WTC11 (cell line): Measurements from ENCODE around the gene DMPK. TPM values are rescaled to one million over a fixed set of nuclear protein-coding genes. Genes with fewer than 3 reads are reported as not detected.

Experiments used
- CTCF ChIP-seq: fragments of 200-600 bp; IDR thresholded peaks from 2 replicates; pipeline ENCODE4 v1.8.0; 2022; ENCODE audit warnings: antibody characterized with exemption
- EMX1 ChIP-seq: fragments of 250-450 bp; sonication (Bioruptor Pico); IDR thresholded peaks from 2 replicates; pipeline ENCODE4 v1.8.0; 2021; ENCODE audit warnings: mild to moderate bottlenecking
- ERG ChIP-seq: fragments of 250-450 bp; sonication (Bioruptor Pico); IDR thresholded peaks from 2 replicates; pipeline ENCODE4 v1.8.0; 2021; ENCODE audit warnings: mild to moderate bottlenecking
- FOXK1 ChIP-seq: sonication (generic); formaldehyde crosslinking; IDR thresholded peaks from 2 replicates; pipeline ENCODE4 v1.8.0; 2022; ENCODE audit warnings: mild to moderate bottlenecking, moderate library complexity, missing genetic modification reagents
- GRHL2 ChIP-seq: fragments of 250-450 bp; sonication (Bioruptor Pico); IDR thresholded peaks from 2 replicates; pipeline ENCODE4 v1.8.0; 2022; ENCODE audit warnings: mild to moderate bottlenecking, moderate library complexity; ENCODE audit not compliant: insufficient replicate concordance, severe bottlenecking
- JUN ChIP-seq: sonication (generic); formaldehyde crosslinking; IDR thresholded peaks from 2 replicates; pipeline ENCODE4 v1.8.0; 2023; ENCODE audit warnings: mild to moderate bottlenecking, missing genetic modification reagents
- NFYB ChIP-seq: sonication (generic); formaldehyde crosslinking; conservative IDR thresholded peaks from 2 replicates; pipeline ENCODE4 v1.8.0; 2022; ENCODE audit warnings: low read depth, missing genetic modification reagents
- NR3C1 ChIP-seq: sonication (generic); formaldehyde crosslinking; conservative IDR thresholded peaks from 2 replicates; pipeline ENCODE4 v1.8.1; 2023; ENCODE audit warnings: low read depth, mild to moderate bottlenecking, missing genetic modification reagents
- OVOL2 ChIP-seq: fragments of 250-450 bp; sonication (Bioruptor Pico); IDR thresholded peaks from 2 replicates; pipeline ENCODE4 v1.9.0; 2021; ENCODE audit warnings: mild to moderate bottlenecking, borderline replicate concordance
- RORB ChIP-seq: fragments of 250-450 bp; sonication (Bioruptor Pico); IDR thresholded peaks from 2 replicates; pipeline ENCODE4 v1.9.0; 2021; ENCODE audit warnings: mild to moderate bottlenecking
- SMAD4 ChIP-seq: sonication (generic); formaldehyde crosslinking; IDR thresholded peaks from 2 replicates; pipeline ENCODE4 v1.8.0; 2022; ENCODE audit warnings: mild to moderate bottlenecking, missing genetic modification reagents
- SP1 ChIP-seq: sonication (generic); formaldehyde crosslinking; conservative IDR thresholded peaks from 2 replicates; pipeline ENCODE4 v1.8.1; 2022; ENCODE audit warnings: missing genetic modification reagents
- TCF7 ChIP-seq: sonication (generic); formaldehyde crosslinking; IDR thresholded peaks from 2 replicates; pipeline ENCODE4 v1.8.0; 2022; ENCODE audit warnings: mild to moderate bottlenecking, low read depth, missing genetic modification reagents, moderate library complexity
- TEAD1 ChIP-seq: sonication (generic); formaldehyde crosslinking; IDR thresholded peaks from 2 replicates; pipeline ENCODE4 v1.8.0; 2022; ENCODE audit warnings: mild to moderate bottlenecking, missing genetic modification reagents
- TEAD4 ChIP-seq: sonication (generic); formaldehyde crosslinking; IDR thresholded peaks from 2 replicates; pipeline ENCODE4 v1.8.0; 2022; ENCODE audit warnings: mild to moderate bottlenecking, missing genetic modification reagents
- TP53 ChIP-seq: sonication (generic); formaldehyde crosslinking; IDR thresholded peaks from 2 replicates; pipeline ENCODE4 v1.8.1; 2023; ENCODE audit warnings: mild to moderate bottlenecking, missing genetic modification reagents
- ZNF138 ChIP-seq: sonication (generic); formaldehyde crosslinking; conservative IDR thresholded peaks from 2 replicates; pipeline ENCODE4 v1.8.1; 2022; ENCODE audit warnings: mild to moderate bottlenecking, moderate library complexity, missing genetic modification reagents
- ZNF263 ChIP-seq: sonication (generic); formaldehyde crosslinking; IDR thresholded peaks from 2 replicates; pipeline ENCODE4 v1.8.1; 2022; ENCODE audit warnings: low read depth, mild to moderate bottlenecking, moderate library complexity, missing genetic modification reagents
- ZNF281 ChIP-seq: sonication (generic); formaldehyde crosslinking; IDR thresholded peaks from 2 replicates; pipeline ENCODE4 v1.8.0; 2023; ENCODE audit warnings: mild to moderate bottlenecking, missing genetic modification reagents
- ZNF396 ChIP-seq: fragments of 250-450 bp; sonication (Bioruptor Pico); IDR thresholded peaks from 2 replicates; pipeline ENCODE4 v1.8.0; 2021; ENCODE audit warnings: mild to moderate bottlenecking, moderate library complexity, borderline replicate concordance
- ZNF416 ChIP-seq: fragments of 250-450 bp; sonication (Bioruptor Pico); IDR thresholded peaks from 2 replicates; pipeline ENCODE4 v1.9.0; 2021; ENCODE audit warnings: mild to moderate bottlenecking, inconsistent platforms
- total RNA-seq: library from RNA; stranded (reverse); gene quantifications from 3 replicates; pipeline ENCODE4 v1.2.3, GENCODE V29; 2021
- TF ChIP-seq, protein P1 (sequence below): sonication (generic); formaldehyde crosslinking; IDR thresholded peaks from 2 replicates; pipeline ENCODE4 v1.8.1; 2023; ENCODE audit warnings: mild to moderate bottlenecking, missing genetic modification reagents
- TF ChIP-seq, protein P2 (sequence below): sonication (generic); formaldehyde crosslinking; IDR thresholded peaks from 2 replicates; pipeline ENCODE4 v1.8.1; 2023; ENCODE audit warnings: mild to moderate bottlenecking, missing genetic modification reagents, moderate library complexity
- TF ChIP-seq, protein P3 (sequence below): sonication (generic); formaldehyde crosslinking; conservative IDR thresholded peaks from 2 replicates; pipeline ENCODE4 v1.8.1; 2023; ENCODE audit warnings: mild to moderate bottlenecking, low read depth, missing genetic modification reagents, moderate library complexity
- TF ChIP-seq, protein P4 (sequence below): fragments of 250-450 bp; sonication (Bioruptor Pico); IDR thresholded peaks from 2 replicates; pipeline ENCODE4 v1.9.0; 2021; ENCODE audit warnings: mild to moderate bottlenecking, borderline replicate concordance

The DMPK gene
- total RNA-seq, 1 experiment from 2014 or later = 42.7 TPM

GRCh38 chr19:45817010-45817724 is 34.9 kb upstream of the DMPK start (continued):
- TF ChIP-seq ZNF281 (CRISPR knock-in tag) (no peak), TP53 (CRISPR knock-in tag) (no peak), OVOL2 (CRISPR knock-in tag) (no peak), NFYB (CRISPR knock-in tag) (no peak), ZNF396 (CRISPR knock-in tag) (no peak), FOXK1 (CRISPR knock-in tag) (no peak), ZNF263 (CRISPR knock-in tag) (peak; percentile 28; the same call in 1 of the 2 replicates), ZNF416 (no peak), RORB (no peak), GRHL2 (CRISPR knock-in tag) (no peak), SMAD4 (CRISPR knock-in tag) (no peak), NR3C1 (CRISPR knock-in tag) (no peak), TEAD4 (CRISPR knock-in tag) (no peak), TEAD1 (CRISPR knock-in tag) (peak; percentile 65), TCF7 (CRISPR knock-in tag) (no peak), ZNF138 (CRISPR knock-in tag) (no peak), SP1 (CRISPR knock-in tag) (peak; percentile 24; the same call in 1 of the 2 replicates), EMX1 (CRISPR knock-in tag) (0 out of 2 replicates have a peak, but pooled peaks have one; percentile 28), CTCF (peak; percentile 98), JUN (no peak), ERG (peak; percentile 32; the same call in 1 of the 2 replicates)
- TF ChIP-seq, protein P1, sequence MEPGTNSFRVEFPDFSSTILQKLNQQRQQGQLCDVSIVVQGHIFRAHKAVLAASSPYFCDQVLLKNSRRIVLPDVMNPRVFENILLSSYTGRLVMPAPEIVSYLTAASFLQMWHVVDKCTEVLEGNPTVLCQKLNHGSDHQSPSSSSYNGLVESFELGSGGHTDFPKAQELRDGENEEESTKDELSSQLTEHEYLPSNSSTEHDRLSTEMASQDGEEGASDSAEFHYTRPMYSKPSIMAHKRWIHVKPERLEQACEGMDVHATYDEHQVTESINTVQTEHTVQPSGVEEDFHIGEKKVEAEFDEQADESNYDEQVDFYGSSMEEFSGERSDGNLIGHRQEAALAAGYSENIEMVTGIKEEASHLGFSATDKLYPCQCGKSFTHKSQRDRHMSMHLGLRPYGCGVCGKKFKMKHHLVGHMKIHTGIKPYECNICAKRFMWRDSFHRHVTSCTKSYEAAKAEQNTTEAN (CRISPR knock-in tag) = no peak
- TF ChIP-seq, protein P2, sequence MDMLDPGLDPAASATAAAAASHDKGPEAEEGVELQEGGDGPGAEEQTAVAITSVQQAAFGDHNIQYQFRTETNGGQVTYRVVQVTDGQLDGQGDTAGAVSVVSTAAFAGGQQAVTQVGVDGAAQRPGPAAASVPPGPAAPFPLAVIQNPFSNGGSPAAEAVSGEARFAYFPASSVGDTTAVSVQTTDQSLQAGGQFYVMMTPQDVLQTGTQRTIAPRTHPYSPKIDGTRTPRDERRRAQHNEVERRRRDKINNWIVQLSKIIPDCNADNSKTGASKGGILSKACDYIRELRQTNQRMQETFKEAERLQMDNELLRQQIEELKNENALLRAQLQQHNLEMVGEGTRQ (CRISPR knock-in tag) = peak; percentile 82
- TF ChIP-seq, protein P3, sequence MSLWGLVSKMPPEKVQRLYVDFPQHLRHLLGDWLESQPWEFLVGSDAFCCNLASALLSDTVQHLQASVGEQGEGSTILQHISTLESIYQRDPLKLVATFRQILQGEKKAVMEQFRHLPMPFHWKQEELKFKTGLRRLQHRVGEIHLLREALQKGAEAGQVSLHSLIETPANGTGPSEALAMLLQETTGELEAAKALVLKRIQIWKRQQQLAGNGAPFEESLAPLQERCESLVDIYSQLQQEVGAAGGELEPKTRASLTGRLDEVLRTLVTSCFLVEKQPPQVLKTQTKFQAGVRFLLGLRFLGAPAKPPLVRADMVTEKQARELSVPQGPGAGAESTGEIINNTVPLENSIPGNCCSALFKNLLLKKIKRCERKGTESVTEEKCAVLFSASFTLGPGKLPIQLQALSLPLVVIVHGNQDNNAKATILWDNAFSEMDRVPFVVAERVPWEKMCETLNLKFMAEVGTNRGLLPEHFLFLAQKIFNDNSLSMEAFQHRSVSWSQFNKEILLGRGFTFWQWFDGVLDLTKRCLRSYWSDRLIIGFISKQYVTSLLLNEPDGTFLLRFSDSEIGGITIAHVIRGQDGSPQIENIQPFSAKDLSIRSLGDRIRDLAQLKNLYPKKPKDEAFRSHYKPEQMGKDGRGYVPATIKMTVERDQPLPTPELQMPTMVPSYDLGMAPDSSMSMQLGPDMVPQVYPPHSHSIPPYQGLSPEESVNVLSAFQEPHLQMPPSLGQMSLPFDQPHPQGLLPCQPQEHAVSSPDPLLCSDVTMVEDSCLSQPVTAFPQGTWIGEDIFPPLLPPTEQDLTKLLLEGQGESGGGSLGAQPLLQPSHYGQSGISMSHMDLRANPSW = no peak
- TF ChIP-seq, protein P4, sequence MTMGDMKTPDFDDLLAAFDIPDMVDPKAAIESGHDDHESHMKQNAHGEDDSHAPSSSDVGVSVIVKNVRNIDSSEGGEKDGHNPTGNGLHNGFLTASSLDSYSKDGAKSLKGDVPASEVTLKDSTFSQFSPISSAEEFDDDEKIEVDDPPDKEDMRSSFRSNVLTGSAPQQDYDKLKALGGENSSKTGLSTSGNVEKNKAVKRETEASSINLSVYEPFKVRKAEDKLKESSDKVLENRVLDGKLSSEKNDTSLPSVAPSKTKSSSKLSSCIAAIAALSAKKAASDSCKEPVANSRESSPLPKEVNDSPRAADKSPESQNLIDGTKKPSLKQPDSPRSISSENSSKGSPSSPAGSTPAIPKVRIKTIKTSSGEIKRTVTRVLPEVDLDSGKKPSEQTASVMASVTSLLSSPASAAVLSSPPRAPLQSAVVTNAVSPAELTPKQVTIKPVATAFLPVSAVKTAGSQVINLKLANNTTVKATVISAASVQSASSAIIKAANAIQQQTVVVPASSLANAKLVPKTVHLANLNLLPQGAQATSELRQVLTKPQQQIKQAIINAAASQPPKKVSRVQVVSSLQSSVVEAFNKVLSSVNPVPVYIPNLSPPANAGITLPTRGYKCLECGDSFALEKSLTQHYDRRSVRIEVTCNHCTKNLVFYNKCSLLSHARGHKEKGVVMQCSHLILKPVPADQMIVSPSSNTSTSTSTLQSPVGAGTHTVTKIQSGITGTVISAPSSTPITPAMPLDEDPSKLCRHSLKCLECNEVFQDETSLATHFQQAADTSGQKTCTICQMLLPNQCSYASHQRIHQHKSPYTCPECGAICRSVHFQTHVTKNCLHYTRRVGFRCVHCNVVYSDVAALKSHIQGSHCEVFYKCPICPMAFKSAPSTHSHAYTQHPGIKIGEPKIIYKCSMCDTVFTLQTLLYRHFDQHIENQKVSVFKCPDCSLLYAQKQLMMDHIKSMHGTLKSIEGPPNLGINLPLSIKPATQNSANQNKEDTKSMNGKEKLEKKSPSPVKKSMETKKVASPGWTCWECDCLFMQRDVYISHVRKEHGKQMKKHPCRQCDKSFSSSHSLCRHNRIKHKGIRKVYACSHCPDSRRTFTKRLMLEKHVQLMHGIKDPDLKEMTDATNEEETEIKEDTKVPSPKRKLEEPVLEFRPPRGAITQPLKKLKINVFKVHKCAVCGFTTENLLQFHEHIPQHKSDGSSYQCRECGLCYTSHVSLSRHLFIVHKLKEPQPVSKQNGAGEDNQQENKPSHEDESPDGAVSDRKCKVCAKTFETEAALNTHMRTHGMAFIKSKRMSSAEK = no peak
